NCI-H69 (cell line): ENCODE results near the gene PSD4.
A peak's percentile ranks its signal among the peaks of the same experiment; 100 is the strongest.

Experiments used
- DNase-seq: peaks from one replicate; lab custom pipeline; 2025; lab: John Stamatoyannopoulos, UW

The PSD4 gene

GRCh38 chr2:113207021-113207420, 33.2 kb downstream of the PSD4 start:
- no peak for DNase-seq

GRCh38 chr2:113208396-113208795, 34.6 kb downstream of the PSD4 start:
- DNase-seq, result no peak

DNA sequence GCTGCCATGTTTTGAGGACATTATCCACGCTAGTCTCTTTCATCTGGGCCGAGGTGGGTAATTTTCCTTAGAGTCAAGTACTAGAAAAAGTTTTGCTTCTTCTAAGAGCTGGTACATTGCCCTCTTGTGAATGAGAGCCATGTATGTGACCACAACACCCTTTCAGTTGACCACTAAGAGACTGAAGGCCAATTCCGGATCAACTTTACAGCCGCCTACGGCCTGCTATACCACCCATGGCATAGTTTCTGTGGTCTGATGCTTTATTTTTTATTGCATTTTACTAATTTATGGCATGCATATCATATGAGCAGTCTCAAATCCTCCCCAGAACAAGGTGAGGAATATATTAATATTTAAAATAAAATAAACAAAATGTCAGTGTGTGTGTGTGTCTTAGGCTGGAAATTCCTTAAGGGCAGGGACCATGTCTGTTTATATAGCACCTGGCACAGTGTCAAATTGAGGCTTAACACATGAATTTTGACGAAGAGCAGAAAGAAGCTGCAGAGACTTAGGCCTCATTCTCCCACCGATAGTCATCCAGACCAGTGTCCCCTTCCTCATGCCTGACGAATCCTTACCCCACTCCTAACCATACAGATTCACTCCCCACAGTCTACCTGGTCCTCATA, 35.4 kb downstream of the PSD4 start:
- no peak for DNase-seq

- no peak for DNase-seq
These were observed 35.9 kb downstream of the PSD4 start for GRCh38 chr2:113209646-113210171.

DNA sequence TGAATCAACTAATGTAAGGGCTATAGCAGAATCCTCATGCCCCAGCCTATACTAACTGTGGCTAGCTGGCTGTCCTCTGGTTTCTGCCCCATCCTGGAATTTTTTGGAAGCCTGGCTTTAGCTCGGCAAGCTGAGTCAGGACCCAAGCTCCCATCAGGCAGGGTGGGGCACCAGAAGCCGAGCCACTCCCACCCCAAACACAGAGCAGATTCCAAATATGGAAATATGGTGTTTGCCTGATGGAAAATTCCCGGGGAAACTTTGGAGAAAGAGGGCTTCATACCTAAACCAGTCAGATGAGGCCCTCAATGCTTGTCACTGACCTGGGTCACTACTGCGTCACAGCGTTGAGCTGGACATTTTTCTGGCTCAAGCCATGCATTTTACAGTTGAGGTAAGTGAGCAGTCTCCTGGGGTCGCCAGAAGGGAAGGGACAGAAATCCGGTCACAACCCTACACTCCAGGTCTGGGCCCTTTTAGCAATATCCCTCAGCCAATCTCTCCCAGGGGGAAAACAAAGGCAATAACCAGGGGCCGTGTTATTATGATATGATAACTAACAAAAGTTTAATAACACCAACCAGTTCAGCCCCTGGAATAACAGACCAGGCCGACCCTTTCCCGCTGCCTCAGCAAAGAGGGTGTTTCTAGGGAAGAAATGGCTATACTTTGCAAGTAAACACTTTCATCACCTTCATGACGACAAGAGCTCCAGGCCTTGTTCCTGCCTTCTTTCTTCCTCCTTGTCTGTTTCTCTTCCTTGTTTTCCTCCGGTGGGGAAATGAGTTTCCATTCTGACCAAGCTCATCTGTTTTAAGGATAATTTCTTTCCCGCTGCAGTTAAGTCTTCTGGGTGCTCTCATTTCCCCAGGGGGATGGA, 37.7 kb downstream of the PSD4 start:
- no peak for DNase-seq

DNA sequence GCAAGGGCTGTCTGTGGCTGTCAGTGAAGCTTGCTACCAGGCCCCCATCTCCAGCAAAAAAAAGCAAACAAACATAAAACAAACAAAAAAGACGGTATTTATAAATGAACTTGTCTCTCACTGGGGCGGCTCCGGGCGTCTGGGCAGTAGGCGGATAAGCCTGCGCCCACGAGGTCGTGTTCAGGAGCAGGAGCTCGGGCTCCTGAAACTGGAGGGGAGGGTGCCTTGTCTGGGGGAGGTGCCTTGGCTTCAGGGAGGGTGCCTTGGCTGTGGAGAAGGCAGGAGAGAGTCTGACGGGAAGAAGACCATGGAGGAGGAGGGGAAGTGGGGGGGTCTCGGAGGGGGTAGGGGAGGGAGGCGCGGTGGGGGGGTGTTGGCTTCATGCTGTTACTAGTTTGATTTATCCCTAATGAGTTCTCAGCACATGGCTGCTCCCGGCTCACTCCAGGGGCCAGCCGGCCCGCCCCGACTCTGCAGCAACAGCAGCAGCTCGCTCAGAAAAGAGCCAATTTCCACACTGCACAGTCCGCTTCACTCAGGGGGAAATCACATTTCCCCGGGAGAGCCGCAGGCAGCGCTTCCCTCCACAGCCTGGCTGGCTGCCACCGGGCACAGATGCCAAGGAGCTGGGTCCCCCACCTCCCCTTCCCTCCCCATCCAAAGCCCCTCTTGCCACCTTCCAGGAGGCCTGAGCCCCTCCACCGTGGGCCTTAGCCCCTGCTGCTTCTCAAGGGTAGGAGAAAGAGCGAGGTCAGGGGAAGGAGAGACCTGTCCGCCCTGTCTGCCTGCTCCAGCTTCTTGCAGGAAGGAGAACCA, 38.7 kb downstream of the PSD4 start:
- peak; percentile 81 for DNase-seq

DNA sequence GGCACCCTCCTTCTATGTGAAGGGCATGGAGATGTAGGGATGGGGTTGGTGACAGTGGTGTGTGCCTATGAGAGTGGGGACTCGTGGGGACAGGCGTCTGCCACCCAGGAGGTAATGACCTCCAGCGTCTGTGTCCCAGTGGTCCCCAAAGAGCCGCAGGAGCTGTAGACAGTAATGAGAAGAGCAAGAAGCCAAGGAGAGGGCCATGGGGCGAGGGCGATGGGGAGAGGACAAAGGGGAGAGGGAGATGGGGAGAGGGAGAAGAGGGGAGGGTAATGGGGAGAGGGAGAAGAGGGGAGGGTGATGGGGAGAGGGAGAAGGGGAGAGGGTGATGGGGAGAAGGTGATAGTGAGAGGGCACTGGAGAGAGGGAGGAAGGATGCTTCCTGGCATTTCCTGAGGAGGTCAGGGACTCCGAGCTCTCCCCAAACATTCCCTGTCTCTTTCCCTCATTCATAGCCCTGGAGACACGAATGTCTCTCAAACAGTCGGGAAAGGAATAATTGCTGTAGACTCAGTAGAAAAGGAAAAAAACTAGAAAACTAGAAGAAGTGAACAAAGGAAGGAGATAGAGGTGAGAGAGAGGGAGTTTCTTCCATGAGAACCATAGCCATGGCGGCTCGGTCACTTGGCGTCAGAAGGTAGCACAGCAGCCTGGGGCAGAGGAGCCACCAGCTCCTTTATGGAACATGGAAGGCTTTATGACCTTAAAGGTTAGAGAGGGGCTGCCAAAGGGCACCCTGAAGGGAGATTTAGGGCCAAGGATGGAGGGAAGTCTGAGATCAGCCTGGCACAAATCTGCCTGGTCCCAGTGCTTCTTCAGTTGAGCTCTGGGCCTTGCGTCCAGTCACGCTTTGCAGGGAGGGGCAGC, 39.5 kb downstream of the PSD4 start:
- no peak for DNase-seq

- DNase-seq, result no peak
These were observed 40.4 kb downstream of the PSD4 start for GRCh38 chr2:113214141-113214540.

DNA sequence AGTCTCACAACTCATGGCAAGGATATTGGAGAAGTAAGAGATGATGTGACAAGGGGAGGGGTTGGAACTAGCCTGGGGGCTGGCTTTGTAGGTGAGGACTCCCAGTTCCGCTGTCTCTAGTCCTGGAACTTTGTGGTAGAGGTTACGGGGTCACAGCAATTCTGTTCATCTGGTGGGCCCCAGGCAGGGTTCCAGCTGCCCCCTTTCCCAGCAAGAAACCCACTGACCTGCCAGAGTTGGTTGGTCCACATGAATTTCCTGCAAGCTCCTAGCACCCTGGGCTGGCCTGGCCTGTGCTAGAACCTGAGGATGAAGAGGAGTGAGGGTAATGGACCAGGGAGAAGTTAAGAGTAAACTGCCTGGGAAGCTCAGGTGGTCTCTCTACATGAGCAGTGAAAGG, 41.3 kb downstream of the PSD4 start:
- DNase-seq, result no peak

GRCh38 chr2:113216321-113216720, 42.5 kb downstream of the PSD4 start:
- DNase-seq, result no peak

- no peak for DNase-seq
These were observed 43.2 kb downstream of the PSD4 start for GRCh38 chr2:113216891-113217454.

GRCh38 chr2:113217455-113218282, 43.9 kb downstream of the PSD4 start:
- peak; percentile 2 for DNase-seq

DNA sequence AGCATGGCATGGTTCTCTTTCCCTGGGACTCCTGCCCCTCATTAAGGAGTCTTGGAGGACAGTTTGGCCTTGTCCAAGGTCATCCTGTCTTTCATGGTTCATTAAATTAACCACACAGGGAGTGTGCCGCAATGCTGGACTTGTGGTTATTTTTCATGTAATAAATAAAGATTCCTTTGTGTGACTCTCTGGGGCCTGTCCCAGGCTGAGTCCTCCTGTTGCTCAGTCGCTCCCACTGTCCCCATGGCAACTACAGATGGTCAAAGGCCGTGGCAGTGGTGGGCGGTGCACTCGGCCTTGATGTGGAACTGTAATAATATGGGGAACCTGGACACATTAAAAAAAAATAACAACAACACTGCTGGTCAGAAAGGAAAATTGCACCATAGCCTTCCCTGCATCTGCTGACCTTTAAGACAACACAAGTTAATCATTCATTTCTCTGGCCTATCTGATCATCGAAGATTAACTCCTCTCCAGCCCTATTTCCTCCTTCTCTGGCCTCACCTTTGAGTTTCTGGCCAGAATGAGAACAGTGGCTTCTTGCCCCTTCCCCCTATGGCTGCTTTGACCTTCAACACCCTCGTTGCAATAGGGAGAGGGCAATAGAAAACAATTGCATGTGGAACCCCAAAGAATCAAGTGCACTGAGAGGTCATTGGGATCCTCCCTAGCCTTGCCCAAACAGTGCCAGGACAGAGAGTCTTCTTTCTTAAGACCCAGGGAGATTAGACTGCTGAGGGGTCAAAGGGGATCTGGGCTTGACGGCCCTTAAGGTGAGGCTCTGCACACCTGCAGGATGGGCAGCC, 44.7 kb downstream of the PSD4 start:
- no peak for DNase-seq

- DNase-seq, result no peak
These were observed 45.3 kb downstream of the PSD4 start for GRCh38 chr2:113219092-113219441.

GRCh38 chr2:113219525-113219888, 45.7 kb downstream of the PSD4 start:
- no peak for DNase-seq

GRCh38 chr2:113219889-113220641, 46.3 kb downstream of the PSD4 start:
- peak; percentile 53 for DNase-seq

DNA sequence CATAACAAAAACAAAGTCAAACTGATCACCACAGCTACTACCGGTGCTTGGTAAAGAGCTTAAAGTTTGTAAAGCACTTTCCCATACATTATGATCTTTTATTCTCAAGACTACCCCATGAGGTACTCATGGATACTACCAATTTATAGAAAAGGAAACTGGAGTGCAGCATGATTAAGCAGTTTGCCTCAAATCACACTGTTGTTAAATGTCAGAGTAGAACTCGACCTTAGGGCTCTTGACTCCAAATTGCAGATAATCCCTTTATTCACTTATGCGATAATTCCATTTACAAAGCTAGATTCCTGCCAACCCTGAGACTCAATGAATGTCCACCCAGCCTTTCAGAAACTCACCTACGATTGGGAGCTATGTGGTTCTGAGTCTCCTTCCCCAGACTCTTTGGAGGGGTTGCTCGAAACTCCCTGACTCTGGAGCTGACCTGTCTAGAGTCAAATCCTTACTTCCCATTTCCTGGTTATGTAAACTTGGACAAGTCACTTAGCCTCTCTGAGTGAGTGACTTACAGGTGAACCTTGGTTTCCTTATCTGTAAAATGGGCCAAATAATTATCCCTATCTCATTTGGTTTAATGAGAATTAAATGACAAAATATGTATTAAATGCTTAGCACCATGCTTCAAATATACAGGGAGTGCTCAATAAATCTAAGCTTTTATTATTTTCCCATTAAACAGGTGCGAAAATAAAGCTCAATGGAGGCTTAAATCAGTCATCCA, 47.4 kb downstream of the PSD4 start:
- no peak for DNase-seq

DNA sequence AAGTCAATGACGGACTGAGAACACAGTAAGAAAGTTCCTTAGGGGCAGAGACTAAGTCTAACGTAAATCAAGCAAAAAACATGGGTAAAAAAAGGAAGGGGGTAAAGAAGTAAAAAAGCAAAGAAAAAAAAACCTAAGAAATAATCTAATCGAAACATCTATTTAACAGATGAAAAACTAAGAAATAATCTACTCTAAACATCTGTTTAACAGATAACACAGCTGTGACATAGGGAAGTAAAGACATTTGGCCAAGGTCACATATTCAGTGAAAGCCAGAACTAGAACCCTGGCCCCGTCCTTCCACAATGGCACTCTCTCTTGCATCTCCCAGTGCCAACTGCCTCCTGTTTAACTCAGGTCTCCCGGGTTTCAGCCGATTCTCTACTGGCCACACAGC, 48.1 kb downstream of the PSD4 start:
- DNase-seq, result no peak
